SK-N-SH treated with all-trans-retinoic acid at 6 μM for 48 hours (cell line): ENCODE data around the gene ERBIN.

ENCODE experiments used
- ARNTL ChIP-seq: fragments of 450-650 bp; formaldehyde crosslinking; IDR thresholded peaks from 2 replicates; pipeline ENCODE4 v1.5.0; 2020; ENCODE audit warnings: low read depth, mild to moderate bottlenecking, moderate library complexity, borderline replicate concordance
- BACH2 ChIP-seq: fragments of 250-450 bp; sonication (Bioruptor Pico); IDR thresholded peaks from 2 replicates; pipeline ENCODE4 v1.9.0; 2021; ENCODE audit warnings: mild to moderate bottlenecking, borderline replicate concordance
- GLIS3 ChIP-seq: fragments of 250-450 bp; sonication (Bioruptor Pico); IDR thresholded peaks from 2 replicates; pipeline ENCODE4 v1.5.0; 2020; ENCODE audit warnings: mild to moderate bottlenecking, moderate library complexity
- ISL1 ChIP-seq: fragments of 250-450 bp; sonication (Bioruptor Pico); IDR thresholded peaks from 2 replicates; pipeline ENCODE4 v2.1.2; 2022; ENCODE audit warnings: mild to moderate bottlenecking, moderate library complexity
- RARB ChIP-seq: fragments of 250-450 bp; sonication (Bioruptor Pico); IDR thresholded peaks from 2 replicates; pipeline ENCODE4 v1.8.0; 2021; ENCODE audit warnings: mild to moderate bottlenecking, moderate library complexity
- SNAI2 ChIP-seq: fragments of 250-450 bp; sonication (Bioruptor Pico); IDR thresholded peaks from 2 replicates; pipeline ENCODE4 v1.5.0; 2020; ENCODE audit warnings: mild to moderate bottlenecking, moderate library complexity
- TCF4 ChIP-seq: fragments of 250-450 bp; sonication (Bioruptor Pico); IDR thresholded peaks from 2 replicates; pipeline ENCODE4 v1.8.0; 2021; ENCODE audit warnings: mild to moderate bottlenecking, moderate library complexity, borderline replicate concordance
- TOX ChIP-seq: fragments of 250-450 bp; sonication (Bioruptor Pico); IDR thresholded peaks from 2 replicates; pipeline ENCODE4 v1.8.0; 2021; ENCODE audit warnings: mild to moderate bottlenecking, moderate library complexity, borderline replicate concordance
- ZC3H10 ChIP-seq: fragments of 250-450 bp; sonication (Bioruptor Pico); IDR thresholded peaks from 2 replicates; pipeline ENCODE4 v1.5.1; 2021; ENCODE audit warnings: mild to moderate bottlenecking, moderate library complexity
- ZFP30 ChIP-seq: fragments of 450-650 bp; formaldehyde crosslinking; IDR thresholded peaks from 2 replicates; pipeline ENCODE4 v1.5.0; 2022; ENCODE audit warnings: mild to moderate bottlenecking, moderate library complexity
- TF ChIP-seq, protein P1 (sequence below): fragments of 250-450 bp; sonication (Bioruptor Pico); IDR thresholded peaks from 2 replicates; pipeline ENCODE4 v1.5.1; 2021; ENCODE audit warnings: mild to moderate bottlenecking, moderate library complexity

DNA sequence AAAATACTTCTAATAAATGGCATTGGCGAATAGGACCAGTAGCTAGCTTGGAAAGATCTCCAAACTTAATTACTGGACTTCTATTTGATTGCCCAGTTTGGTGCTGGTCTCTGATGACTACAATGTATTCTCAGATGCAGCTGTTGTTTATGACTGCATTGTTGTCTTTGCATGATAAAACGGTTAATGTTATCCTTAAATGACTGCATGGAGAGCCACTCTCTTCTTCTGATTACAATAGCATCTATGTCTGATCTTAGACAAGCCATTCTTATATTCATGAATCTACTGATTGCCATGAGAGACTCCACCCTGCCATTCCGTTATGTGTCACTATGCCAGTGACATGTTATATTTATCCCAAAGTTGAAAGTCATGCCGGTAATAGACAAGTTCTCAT is 42.9 kb upstream of the ERBIN start:
- no peak for TF ChIP-seq ISL1
- no peak for TF ChIP-seq ZC3H10 (CRISPR knock-in tag)
- no peak for TF ChIP-seq BACH2
- TF ChIP-seq ZFP30 (CRISPR knock-in tag) = no peak
- no peak for TF ChIP-seq GLIS3 (CRISPR knock-in tag)
- no peak for TF ChIP-seq TCF4
- no peak for TF ChIP-seq ARNTL (CRISPR knock-in tag)
- TF ChIP-seq, protein P1, sequence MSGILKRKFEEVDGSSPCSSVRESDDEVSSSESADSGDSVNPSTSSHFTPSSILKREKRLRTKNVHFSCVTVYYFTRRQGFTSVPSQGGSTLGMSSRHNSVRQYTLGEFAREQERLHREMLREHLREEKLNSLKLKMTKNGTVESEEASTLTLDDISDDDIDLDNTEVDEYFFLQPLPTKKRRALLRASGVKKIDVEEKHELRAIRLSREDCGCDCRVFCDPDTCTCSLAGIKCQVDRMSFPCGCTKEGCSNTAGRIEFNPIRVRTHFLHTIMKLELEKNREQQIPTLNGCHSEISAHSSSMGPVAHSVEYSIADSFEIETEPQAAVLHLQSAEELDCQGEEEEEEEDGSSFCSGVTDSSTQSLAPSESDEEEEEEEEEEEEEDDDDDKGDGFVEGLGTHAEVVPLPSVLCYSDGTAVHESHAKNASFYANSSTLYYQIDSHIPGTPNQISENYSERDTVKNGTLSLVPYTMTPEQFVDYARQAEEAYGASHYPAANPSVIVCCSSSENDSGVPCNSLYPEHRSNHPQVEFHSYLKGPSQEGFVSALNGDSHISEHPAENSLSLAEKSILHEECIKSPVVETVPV = no peak
- TF ChIP-seq TOX = no peak
- TF ChIP-seq RARB (CRISPR knock-in tag) = no peak
- no peak for TF ChIP-seq SNAI2 (CRISPR knock-in tag)
